H1 (cell line): ENCODE data around the gene PGAP3.

Source experiments
- ATF3 ChIP-seq: IDR thresholded peaks from 2 replicates; pipeline ENCODE4 v1.6.1; 2011; ENCODE audit warnings: low read depth, mild to moderate bottlenecking, low read length; ENCODE audit not compliant: insufficient read depth
- BRCA1 ChIP-seq: IDR thresholded peaks from 2 replicates; pipeline ENCODE4 v1.6.1; 2012; ENCODE audit warnings: low read depth, low read length, improper control_type of control experiment
- E2F6 ChIP-seq: IDR thresholded peaks from 2 replicates; pipeline ENCODE4 v1.6.1; 2012; ENCODE audit warnings: inconsistent platforms
- EZH2 ChIP-seq: fragments of 200-600 bp; sonication (generic); IDR thresholded peaks from 2 replicates; pipeline ENCODE4 v1.7.1; 2012; ENCODE audit warnings: low read depth, mild to moderate bottlenecking, moderate library complexity, low read length, inconsistent platforms; ENCODE audit not compliant: severe bottlenecking
- MAFK ChIP-seq: IDR thresholded peaks from 2 replicates; pipeline ENCODE4 v1.6.1; 2012; ENCODE audit warnings: low read depth, mild to moderate bottlenecking, improper control_type of control experiment, low read length
- POLR2A ChIP-seq, 2 experiments: IDR thresholded peaks; 1 replicate in 1 of 2; 2 replicates in 1 of 2; pipeline ENCODE4 v1.6.1; 2011; ENCODE audit warnings: low read depth in 2 of 2, low read length in 2 of 2, mild to moderate bottlenecking in 2 of 2; ENCODE audit errors: control extremely low read depth in 1 of 2
- POLR2AphosphoS5 ChIP-seq: IDR thresholded peaks from 2 replicates; pipeline ENCODE4 v1.6.1; 2011; ENCODE audit warnings: low read depth, low read length
- SIRT6 ChIP-seq: IDR thresholded peaks from one replicate; pipeline ENCODE4 v1.7.1; 2012; ENCODE audit warnings: low read length, inconsistent platforms
- SP2 ChIP-seq: IDR thresholded peaks from 2 replicates; pipeline ENCODE4 v1.6.1; 2012; ENCODE audit warnings: mild to moderate bottlenecking, low read length, inconsistent platforms
- TF ChIP-seq, protein P1 (sequence below), 3 experiments: IDR thresholded peaks; 1 replicate in 2 of 3; 2 replicates in 1 of 3; pipeline versions ENCODE4 v1.5.1 to v1.6.1; 2011; ENCODE audit warnings: low read length in 3 of 3, mild to moderate bottlenecking in 3 of 3, inconsistent platforms in 2 of 3, low read depth in 1 of 3, moderate library complexity in 1 of 3; ENCODE audit not compliant: insufficient read depth in 1 of 3; ENCODE audit errors: control extremely low read depth in 1 of 3

DNA sequence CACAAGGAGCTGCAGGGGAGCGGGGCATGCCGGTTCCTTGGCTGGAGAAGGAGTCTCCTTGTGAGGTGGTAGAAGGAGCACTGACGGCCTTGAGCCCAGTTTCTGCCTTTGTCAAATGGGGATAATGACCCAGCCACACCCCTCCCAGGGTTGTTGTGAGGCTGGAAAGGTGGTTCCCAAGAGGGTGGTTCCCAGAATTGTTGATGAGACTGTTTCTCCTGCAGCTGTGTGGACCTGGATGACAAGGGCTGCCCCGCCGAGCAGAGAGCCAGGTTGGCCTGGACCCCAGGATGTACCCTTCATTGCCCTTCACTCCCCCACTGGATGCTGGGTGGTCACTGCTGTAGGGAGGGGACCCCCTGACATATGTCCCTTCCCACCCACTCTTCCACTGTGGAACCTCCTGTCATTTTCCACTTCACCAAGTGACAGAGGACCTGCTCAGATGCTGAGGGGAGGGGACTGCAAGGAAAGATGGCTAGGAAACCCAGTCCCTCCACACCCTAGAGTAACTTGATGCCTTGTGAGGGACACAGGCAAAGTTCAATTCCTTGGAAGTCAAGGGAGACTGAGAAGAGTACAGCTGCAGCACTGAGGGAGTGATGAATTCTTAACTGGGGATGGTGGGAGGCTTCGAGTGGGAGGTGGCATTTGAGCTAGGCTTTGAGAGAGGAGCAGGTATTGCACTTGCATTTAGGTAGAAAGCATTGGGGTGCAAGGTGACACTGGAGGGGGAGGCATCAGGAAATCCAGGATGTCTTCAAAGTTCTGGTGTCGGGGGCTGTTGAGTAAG, 31.9 kb upstream of the PGAP3 start:
- TF ChIP-seq BRCA1 (no peak), SIRT6 (no peak), EZH2 (no peak), MAFK (no peak), E2F6 (no peak), ATF3 (no peak), SP2 (no peak), POLR2A (IDR thresholded peaks at IDR 0.05; ENCODE audit: control extremely low read depth in 1 of 2, low read depth in 2 of 2, low read length in 2 of 2) (no peak), POLR2AphosphoS5 (no peak)
- TF ChIP-seq, protein P1, sequence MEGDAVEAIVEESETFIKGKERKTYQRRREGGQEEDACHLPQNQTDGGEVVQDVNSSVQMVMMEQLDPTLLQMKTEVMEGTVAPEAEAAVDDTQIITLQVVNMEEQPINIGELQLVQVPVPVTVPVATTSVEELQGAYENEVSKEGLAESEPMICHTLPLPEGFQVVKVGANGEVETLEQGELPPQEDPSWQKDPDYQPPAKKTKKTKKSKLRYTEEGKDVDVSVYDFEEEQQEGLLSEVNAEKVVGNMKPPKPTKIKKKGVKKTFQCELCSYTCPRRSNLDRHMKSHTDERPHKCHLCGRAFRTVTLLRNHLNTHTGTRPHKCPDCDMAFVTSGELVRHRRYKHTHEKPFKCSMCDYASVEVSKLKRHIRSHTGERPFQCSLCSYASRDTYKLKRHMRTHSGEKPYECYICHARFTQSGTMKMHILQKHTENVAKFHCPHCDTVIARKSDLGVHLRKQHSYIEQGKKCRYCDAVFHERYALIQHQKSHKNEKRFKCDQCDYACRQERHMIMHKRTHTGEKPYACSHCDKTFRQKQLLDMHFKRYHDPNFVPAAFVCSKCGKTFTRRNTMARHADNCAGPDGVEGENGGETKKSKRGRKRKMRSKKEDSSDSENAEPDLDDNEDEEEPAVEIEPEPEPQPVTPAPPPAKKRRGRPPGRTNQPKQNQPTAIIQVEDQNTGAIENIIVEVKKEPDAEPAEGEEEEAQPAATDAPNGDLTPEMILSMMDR (IDR thresholded peaks at IDR 0.05; ENCODE audit: control extremely low read depth in 1 of 3, insufficient read depth in 1 of 3, low read depth in 1 of 3, low read length in 3 of 3) = no peak
